CD14-positive monocyte (primary cell): ENCODE results near the gene ENPP6. TPM values are rescaled to one million over a fixed set of nuclear protein-coding genes. Genes with fewer than 3 reads are reported as not detected.

Experiments
- DNase-seq, 3 donors: peaks; one replicate each; pipeline ENCODE4 v3.0.0-alpha.2; 2011 to 2022
- H2AFZ ChIP-seq: 2 replicates; pipeline ENCODE4 v1.6.0; 2012; ENCODE audit warnings: mild to moderate bottlenecking, low read depth, low read length, inconsistent platforms; ENCODE audit not compliant: insufficient read depth, poor library complexity, severe bottlenecking
- H3K27ac ChIP-seq, 2 donors: 1 replicate in 1 of 2; 2 replicates in 1 of 2; pipeline ENCODE4 v1.5.1; 2012 to 2013; ENCODE audit warnings: low read length in 2 of 2, control low read depth in 1 of 2, inconsistent platforms in 1 of 2, low read depth in 1 of 2, mild to moderate bottlenecking in 1 of 2
- H3K27me3 ChIP-seq, 2 donors: one replicate each; pipeline versions ENCODE4 v1.6.0 to v1.6.1; 2011 to 2013; ENCODE audit warnings: low read length in 2 of 2; ENCODE audit not compliant: control insufficient read depth in 2 of 2, insufficient read depth in 2 of 2
- H3K36me3 ChIP-seq, 2 donors: replicated peaks in 1 of 2; 1 replicate in 1 of 2; 2 replicates in 1 of 2; pipeline versions ENCODE4 v1.5.1 to v1.6.1; 2012 to 2013; ENCODE audit warnings: low read length in 2 of 2, control low read depth in 1 of 2, inconsistent platforms in 1 of 2, mild to moderate bottlenecking in 1 of 2; ENCODE audit not compliant: insufficient read depth in 2 of 2, control insufficient read depth in 1 of 2
- H3K4me1 ChIP-seq, 2 donors: 1 replicate in 1 of 2; 2 replicates in 1 of 2; pipeline versions ENCODE4 v1.5.1 to v1.6.1; 2012 to 2013; ENCODE audit warnings: low read length in 2 of 2, control low read depth in 1 of 2, inconsistent platforms in 1 of 2, mild to moderate bottlenecking in 1 of 2, moderate library complexity in 1 of 2; ENCODE audit not compliant: insufficient read depth in 2 of 2, control insufficient read depth in 1 of 2
- H3K4me2 ChIP-seq: replicated peaks from 2 replicates; pipeline ENCODE3; 2012; ENCODE audit warnings: low read length, moderate library complexity, mild to moderate bottlenecking; ENCODE audit not compliant: poor library complexity, severe bottlenecking; ENCODE audit errors: extremely low read depth
- H3K4me3 ChIP-seq, 3 experiments: fragments of 200-600 bp in 1 of 3; sonication (generic) in 1 of 3; replicated peaks in 1 of 3; 1 replicate in 2 of 3; 2 replicates in 1 of 3; pipeline ENCODE4 v1.5.1; 2011 to 2013; ENCODE audit warnings: low read length in 3 of 3, mild to moderate bottlenecking in 3 of 3, control low read depth in 2 of 3, low read depth in 2 of 3, inconsistent platforms in 1 of 3, moderate library complexity in 1 of 3
- H3K79me2 ChIP-seq: 2 replicates; pipeline ENCODE4 v1.6.0; 2012; ENCODE audit warnings: mild to moderate bottlenecking, control low read depth, inconsistent platforms, low read length, moderate library complexity; ENCODE audit not compliant: insufficient read depth
- H3K9ac ChIP-seq: 2 replicates; pipeline ENCODE4 v1.6.0; 2017; ENCODE audit warnings: low read length, mild to moderate bottlenecking; ENCODE audit not compliant: insufficient read depth, poor library complexity, severe bottlenecking
- H3K9me3 ChIP-seq, 2 donors: replicated peaks in 1 of 2; 1 replicate in 1 of 2; 2 replicates in 1 of 2; pipeline versions ENCODE4 v1.5.1 to v1.6.1; 2012 to 2013; ENCODE audit warnings: low read length in 2 of 2, control low read depth in 1 of 2; ENCODE audit not compliant: control insufficient read depth in 1 of 2, insufficient read depth in 1 of 2
- H4K20me1 ChIP-seq: 2 replicates; pipeline ENCODE4 v1.6.0; 2012; ENCODE audit warnings: mild to moderate bottlenecking, low read length, control low read depth, moderate library complexity; ENCODE audit not compliant: insufficient read depth
- H3K27ac Mint-ChIP-seq, 7 donors: one replicate each; pipeline ENCODE4 v1.8.0; 2020; ENCODE audit warnings: mild to moderate bottlenecking in 7 of 7, mixed read lengths in 7 of 7, moderate library complexity in 6 of 7, inconsistent platforms in 2 of 7
- H3K27me3 Mint-ChIP-seq, 3 donors: one replicate each; pipeline ENCODE4 v1.8.0; 2021 to 2022; ENCODE audit warnings: low read depth in 3 of 3, mild to moderate bottlenecking in 3 of 3, mixed read lengths in 3 of 3, moderate library complexity in 3 of 3, inconsistent platforms in 1 of 3
- H3K36me3 Mint-ChIP-seq, 2 donors: one replicate each; pipeline ENCODE4 v1.8.0; 2020; ENCODE audit warnings: mixed read lengths in 2 of 2, inconsistent platforms in 1 of 2, mild to moderate bottlenecking in 1 of 2
- H3K4me1 Mint-ChIP-seq: one replicate; pipeline ENCODE4 v1.8.0; 2020; ENCODE audit warnings: mild to moderate bottlenecking, mixed read lengths
- H3K4me3 Mint-ChIP-seq, 2 donors: one replicate each; pipeline ENCODE4 v1.8.0; 2020; ENCODE audit warnings: mild to moderate bottlenecking in 2 of 2, mixed read lengths in 2 of 2, moderate library complexity in 1 of 2
- H3K9me3 Mint-ChIP-seq, 7 donors: one replicate each; pipeline ENCODE4 v1.8.0; 2020 to 2022; ENCODE audit warnings: mixed read lengths in 7 of 7, mild to moderate bottlenecking in 6 of 7, moderate library complexity in 6 of 7, inconsistent platforms in 2 of 7
- CTCF ChIP-seq: fragments of 200-600 bp; IDR thresholded peaks from one replicate; pipeline ENCODE4 v1.8.0; 2022; ENCODE audit warnings: antibody characterized with exemption, mild to moderate bottlenecking
- WGBS: methylation state at CpG from one replicate; pipeline ENCODE4 v1.1.5; 2013; ENCODE audit warnings: missing lambda C conversion rate; ENCODE audit not compliant: insufficient coverage; 5-methylcytosine and 5-hydroxymethylcytosine counted together
- intact Hi-C, 2 donors: fragments of 100-400 bp; cut with micrococcal nuclease; formaldehyde crosslinking; loops; one replicate each; pipeline versions ENCODE4 v1.15.0 to v1.15.1; 2023
- polyA plus RNA-seq, 3 donors: library from polyadenylated mRNA; depleted of rRNA in 1 of 3; unstranded in 2 of 3; stranded (reverse) in 1 of 3; fragments of 300-500 nt in 2 of 3; fragments of >200 nt in 1 of 3; fragmentation: Illumina TruSeq in 2 of 3; gene quantifications; 1 replicate in 2 of 3; 2 replicates in 1 of 3; pipeline ENCODE4 v1.2.3, GENCODE V29; 2012 to 2021

Gene ENPP6
- polyA plus RNA-seq, 3 donors: 0.05 TPM; not detected in 2

GRCh38 chr4:184247421-184247820 lies 29.7 kb upstream of the ENPP6 start:
- intact Hi-C loops: no loop called here
- no peaks in the 10 kb centered on the region for H3K9me3 Mint-ChIP-seq
- Histone ChIP-seq H3K4me3 (no peak overlapping the region), H3K27ac (no peak overlapping the region), H3K9ac (no peak overlapping the region), H3K27me3 (no peaks in the 10 kb centered on the region), H3K9me3 (no peaks in the 10 kb centered on the region), H2AFZ (no peak overlapping the region), H3K36me3 (no peaks in the 10 kb centered on the region), H3K4me1 (peaks cover 6 to 9% of the 10 kb centered on the region in 2 donors), H3K4me2 (no peak overlapping the region), H3K79me2 (no peaks in the 10 kb centered on the region), H4K20me1 (no peaks in the 10 kb centered on the region)
- H3K36me3 Mint-ChIP-seq: no peaks in the 10 kb centered on the region
- peaks cover 14% of the 10 kb centered on the region for H3K4me1 Mint-ChIP-seq
- H3K27ac Mint-ChIP-seq: no peak overlapping the region
- peaks cover 3 to 7% (median 3%) of the 10 kb centered on the region in 3 donors for H3K27me3 Mint-ChIP-seq
- no peak for DNase-seq
- no peak for TF ChIP-seq CTCF
- H3K4me3 Mint-ChIP-seq: no peak overlapping the region
- no CpG with 5 or more reads among the region's 1 CpG for WGBS

GRCh38 chr4:184246426-184246825 lies 28.8 kb upstream of the ENPP6 start:
- no peak overlapping the region for H2AFZ ChIP-seq
- Mint-ChIP-seq H3K36me3 (no peaks in the 10 kb centered on the region), H3K27ac (no peak overlapping the region), H3K4me3 (no peak overlapping the region), H3K27me3 (peaks cover 3 to 7% (median 3%) of the 10 kb centered on the region in 3 donors), H3K9me3 (no peaks in the 10 kb centered on the region), H3K4me1 (peaks cover 14% of the 10 kb centered on the region)
- H4K20me1 ChIP-seq: no peaks in the 10 kb centered on the region
- H3K9me3 ChIP-seq: no peaks in the 10 kb centered on the region
- WGBS: 97% methylated on average over 4 of the region's 7 CpGs
- no peak overlapping the region for H3K27ac ChIP-seq
- H3K4me1 ChIP-seq: peaks cover 6 to 9% of the 10 kb centered on the region in 2 donors
- H3K79me2 ChIP-seq: no peaks in the 10 kb centered on the region
- no peak overlapping the region for H3K4me3 ChIP-seq
- intact Hi-C loops: no loop called here
- no peak for TF ChIP-seq CTCF
- no peaks in the 10 kb centered on the region for H3K36me3 ChIP-seq
- H3K27me3 ChIP-seq: no peaks in the 10 kb centered on the region
- no peak overlapping the region for H3K9ac ChIP-seq
- DNase-seq: no peak
- H3K4me2 ChIP-seq: no peak overlapping the region
